HepG2 (cell line): Measurements from ENCODE around the gene INAFM1. TPM values are rescaled to one million over a fixed set of nuclear protein-coding genes. Genes with fewer than 3 reads are reported as not detected.

Experiments used
- ELF3 ChIP-seq: IDR thresholded peaks from 2 replicates; pipeline ENCODE4 v1.6.1; 2016; ENCODE audit warnings: missing genetic modification reagents, missing compliant biosample characterization
- JARID2 ChIP-seq: sonication (generic); formaldehyde crosslinking; IDR thresholded peaks from 2 replicates; pipeline ENCODE4 v1.8.1; 2023; ENCODE audit warnings: missing genetic modification reagents, inconsistent platforms; ENCODE audit not compliant: insufficient replicate concordance
- KDM4B ChIP-seq: sonication (generic); formaldehyde crosslinking; IDR thresholded peaks from 2 replicates; pipeline ENCODE4 v1.4.0; 2020; ENCODE audit warnings: missing genetic modification reagents
- KLF6 ChIP-seq: IDR thresholded peaks from 2 replicates; pipeline ENCODE4 v1.8.0; 2016; ENCODE audit warnings: missing biosample characterization, missing genetic modification reagents
- MAZ ChIP-seq, 2 experiments: sonication (generic) in 1 of 2; formaldehyde crosslinking in 1 of 2; IDR thresholded peaks; 2 replicates each; pipeline versions ENCODE4 v1.5.0 to v1.6.1; 2012 to 2020; ENCODE audit warnings: low read depth in 2 of 2, mild to moderate bottlenecking in 2 of 2, borderline replicate concordance in 1 of 2, improper control_type of control experiment in 1 of 2, low read length in 1 of 2, missing genetic modification reagents in 1 of 2, moderate library complexity in 1 of 2
- PHF8 ChIP-seq: sonication (generic); formaldehyde crosslinking; IDR thresholded peaks from 2 replicates; pipeline ENCODE4 v1.5.0; 2020; ENCODE audit warnings: missing genetic modification reagents
- SKI ChIP-seq: fragments of 450-650 bp; IDR thresholded peaks from one replicate; pipeline ENCODE4 v1.6.1; 2018; ENCODE audit warnings: mild to moderate bottlenecking; ENCODE audit not compliant: partially characterized antibody
- SP1 ChIP-seq, 2 experiments: fragments of 450-650 bp in 1 of 2; sonication (generic) in 1 of 2; formaldehyde crosslinking in 1 of 2; IDR thresholded peaks; 2 replicates each; pipeline versions ENCODE4 v1.4.0 to v1.6.1; 2016 to 2020; ENCODE audit warnings: missing genetic modification reagents in 1 of 2
- SP4 ChIP-seq: sonication (generic); formaldehyde crosslinking; IDR thresholded peaks from 2 replicates; pipeline ENCODE4 v1.8.1; 2023; ENCODE audit warnings: mild to moderate bottlenecking, missing genetic modification reagents
- THAP11 ChIP-seq: IDR thresholded peaks from 2 replicates; pipeline ENCODE4 v1.6.1; 2016; ENCODE audit warnings: missing biosample characterization, missing genetic modification reagents
- THAP8 ChIP-seq: sonication (generic); formaldehyde crosslinking; IDR thresholded peaks from 2 replicates; pipeline ENCODE4 v1.5.1; 2020; ENCODE audit warnings: missing genetic modification reagents, mild to moderate bottlenecking, borderline replicate concordance
- YEATS4 ChIP-seq: sonication (generic); formaldehyde crosslinking; IDR thresholded peaks from 2 replicates; pipeline ENCODE4 v1.4.0; 2020; ENCODE audit warnings: missing genetic modification reagents, borderline replicate concordance
- ZBTB7A ChIP-seq: sonication (generic); formaldehyde crosslinking; IDR thresholded peaks from 2 replicates; pipeline ENCODE4 v1.8.0; 2022; ENCODE audit warnings: mild to moderate bottlenecking, missing genetic modification reagents
- ZHX1 ChIP-seq: sonication (generic); formaldehyde crosslinking; IDR thresholded peaks from 2 replicates; pipeline ENCODE4 v1.8.1; 2022; ENCODE audit warnings: low read depth, mild to moderate bottlenecking, missing genetic modification reagents
- ZIK1 ChIP-seq: sonication (generic); formaldehyde crosslinking; IDR thresholded peaks from 2 replicates; pipeline ENCODE4 v1.5.0; 2020; ENCODE audit warnings: mild to moderate bottlenecking, low read depth, missing genetic modification reagents, borderline replicate concordance
- ZNF329 ChIP-seq: sonication (generic); formaldehyde crosslinking; IDR thresholded peaks from 2 replicates; pipeline ENCODE4 v1.9.0; 2021; ENCODE audit warnings: low read depth, mild to moderate bottlenecking, missing genetic modification reagents
- ZNF432 ChIP-seq: sonication (generic); formaldehyde crosslinking; IDR thresholded peaks from 2 replicates; pipeline ENCODE4 v1.5.0; 2020; ENCODE audit warnings: missing genetic modification reagents, mild to moderate bottlenecking, borderline replicate concordance
- ZNF549 ChIP-seq: sonication (generic); formaldehyde crosslinking; IDR thresholded peaks from 2 replicates; pipeline ENCODE4 v1.5.0; 2020; ENCODE audit warnings: missing genetic modification reagents
- ZNF552 ChIP-seq: sonication (generic); formaldehyde crosslinking; IDR thresholded peaks from 2 replicates; pipeline ENCODE4 v1.9.0; 2022; ENCODE audit warnings: missing genetic modification reagents, mild to moderate bottlenecking, borderline replicate concordance
- ZNF639 ChIP-seq: conservative IDR thresholded peaks from 2 replicates; pipeline ENCODE4 v1.6.1; 2018; ENCODE audit warnings: missing genetic modification reagents
- ZNF709 ChIP-seq: sonication (generic); formaldehyde crosslinking; IDR thresholded peaks from 2 replicates; pipeline ENCODE4 v1.5.0; 2020; ENCODE audit warnings: mild to moderate bottlenecking, missing genetic modification reagents
- ZNF746 ChIP-seq: sonication (generic); formaldehyde crosslinking; IDR thresholded peaks from 2 replicates; pipeline ENCODE4 v1.8.0; 2022; ENCODE audit warnings: mild to moderate bottlenecking, missing genetic modification reagents
- polyA plus RNA-seq, 8 experiments: library from polyadenylated mRNA; depleted of rRNA in 3 of 8; stranded (reverse) in 7 of 8; unstranded in 1 of 8; fragments of >200 nt; fragmentation: Illumina TruSeq in 4 of 8; extraction: Trizol in 4 of 8; gene quantifications; 2 replicates each; pipeline versions ENCODE4 v1.2.1 to v1.2.3, GENCODE V29; 2011 to 2016; ENCODE audit warnings: low read depth in 4 of 8, missing spikeins in 1 of 8, mixed read lengths in 1 of 8; ENCODE audit not compliant: insufficient read depth in 1 of 8
- total RNA-seq, 5 experiments: library from RNA; depleted of rRNA; stranded (reverse); fragments of >200 nt; fragmentation: Illumina TruSeq; extraction: Trizol; gene quantifications; 2 replicates each; pipeline ENCODE4 v1.2.3, GENCODE V29; 2016; ENCODE audit warnings: low read depth in 1 of 5

INAFM1 gene
- total and polyA plus RNA-seq, 2 of the 13 experiments (the other 11 are each of a cell fraction or from before 2014, with no cell fraction given), result 0.88 to 1.9 TPM

- TF ChIP-seq ZHX1 (CRISPR knock-in tag) (no peak), THAP11 (CRISPR knock-in tag) (peak; percentile 60), ZNF709 (CRISPR knock-in tag) (peak; percentile 77; the same call in 1 of the 2 replicates), THAP8 (CRISPR knock-in tag) (no peak), ZNF746 (CRISPR knock-in tag) (peak; percentile 69; the same call in 1 of the 2 replicates), SP4 (CRISPR knock-in tag) (peak; percentile 88), PHF8 (CRISPR knock-in tag) (peak; percentile 46; the same call in 1 of the 2 replicates), ZIK1 (CRISPR knock-in tag) (peak; percentile 87; the same call in 1 of the 2 replicates), SKI (peak; percentile 34), KLF6 (peak; percentile 86), YEATS4 (peak; percentile 75; the same call in 1 of the 2 replicates), SP1 (IDR thresholded peaks at IDR 0.05) (no peak), SP1 (CRISPR knock-in tag; IDR thresholded peaks at IDR 0.05) (peak; percentile 81; the same call in 1 of the 2 replicates), ZNF639 (CRISPR knock-in tag) (peak; percentile 46), ZNF432 (CRISPR knock-in tag) (no peak), MAZ (IDR thresholded peaks at IDR 0.05; ENCODE audit: borderline replicate concordance, low read depth, low read length) (peak; percentile 60; the same call in 1 of the 2 replicates), MAZ (CRISPR knock-in tag; IDR thresholded peaks at IDR 0.05; ENCODE audit: low read depth) (peak; percentile 62), ZNF549 (CRISPR knock-in tag) (no peak), KDM4B (CRISPR knock-in tag) (0 out of 2 replicates have a peak, but pooled peaks have one; percentile 25), JARID2 (CRISPR knock-in tag) (no peak), ZBTB7A (0 out of 2 replicates have a peak, but pooled peaks have one; percentile 61), ELF3 (CRISPR knock-in tag) (peak; percentile 26; the same call in 1 of the 2 replicates), ZNF329 (CRISPR knock-in tag) (peak; percentile 72; the same call in 1 of the 2 replicates), ZNF552 (no peak)
Observed at GRCh38 chr19:47225746-47226425, 48.8 kb upstream of the INAFM1 start (continued).
